Prostate gland (tissue), 2 donors: ENCODE results near the gene CHRM3.

ENCODE experiments used
- CTCF ChIP-seq, 4 experiments: fragments of 200-600 bp in 2 of 4; fragments of 450-650 bp in 2 of 4; sonication (generic) in 2 of 4; IDR thresholded peaks; 1 replicate in 3 of 4; 2 replicates in 1 of 4; pipeline ENCODE4 v1.5.1; 2016 to 2019; ENCODE audit warnings: antibody characterized with exemption in 4 of 4, mild to moderate bottlenecking in 2 of 4, moderate library complexity in 2 of 4
- POLR2AphosphoS5 ChIP-seq: sonication (generic); formaldehyde crosslinking; IDR thresholded peaks from one replicate; pipeline ENCODE4 v1.6.1; 2017; ENCODE audit warnings: antibody characterized with exemption

DNA sequence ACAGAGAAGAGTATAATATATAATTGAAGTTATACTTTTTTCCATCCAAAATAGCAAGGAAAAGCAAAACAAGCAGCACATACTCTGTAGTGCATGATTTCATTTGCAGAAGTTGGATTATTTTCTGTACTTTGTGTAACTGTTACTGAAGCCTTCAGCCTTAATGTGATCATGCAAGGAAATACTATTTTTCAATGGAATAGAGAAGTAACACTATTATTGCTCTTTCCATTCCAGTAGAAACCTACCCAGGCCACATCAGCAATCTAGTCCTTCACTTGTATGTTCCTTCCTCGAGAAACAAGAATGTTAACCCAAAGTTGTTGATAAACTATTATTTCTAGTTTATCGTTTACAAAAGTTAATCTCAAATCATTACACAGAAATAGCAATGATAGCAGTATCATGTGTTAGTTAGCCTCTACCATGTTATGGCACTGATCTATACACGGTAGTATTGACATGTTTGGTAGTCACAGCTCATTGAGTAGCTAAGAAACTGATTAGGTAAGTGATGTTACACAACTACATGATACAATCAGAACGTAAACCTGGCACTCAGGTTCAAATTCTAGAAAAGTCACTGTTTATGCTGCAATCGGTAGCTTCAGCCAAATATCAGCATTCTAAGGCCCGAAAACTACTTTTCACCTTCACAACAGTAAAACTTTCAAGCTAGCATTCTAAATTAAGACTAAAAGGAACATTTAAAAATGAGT, 37.6 kb upstream of the CHRM3 start:
- no peak for TF ChIP-seq CTCF (IDR thresholded peaks at IDR 0.05)
- TF ChIP-seq POLR2AphosphoS5, result no peak
